OCI-LY7 (cell line): ENCODE measurements around the gene TRIP10.

Experiments
- CTCF ChIP-seq: fragments of 200-600 bp; sonication (generic); conservative IDR thresholded peaks from 2 replicates; pipeline ENCODE4 v1.5.1; 2014; ENCODE audit warnings: mild to moderate bottlenecking, antibody characterized with exemption, low read length, moderate library complexity, mixed read lengths
- EZH2phosphoT487 ChIP-seq: fragments of 200-600 bp; sonication (generic); IDR thresholded peaks from 2 replicates; pipeline ENCODE4 v1.6.1; 2018; ENCODE audit warnings: low read depth, borderline replicate concordance, mild to moderate bottlenecking, mixed run types, antibody characterized with exemption, low read length, moderate library complexity, mixed read lengths

GRCh38 chr19:6773323-6773931 is 33.9 kb downstream of the TRIP10 start:
- no peak for TF ChIP-seq CTCF
- TF ChIP-seq EZH2phosphoT487 = no peak
